ENCODE measurements around the gene C1orf94.

Gene C1orf94

DNA sequence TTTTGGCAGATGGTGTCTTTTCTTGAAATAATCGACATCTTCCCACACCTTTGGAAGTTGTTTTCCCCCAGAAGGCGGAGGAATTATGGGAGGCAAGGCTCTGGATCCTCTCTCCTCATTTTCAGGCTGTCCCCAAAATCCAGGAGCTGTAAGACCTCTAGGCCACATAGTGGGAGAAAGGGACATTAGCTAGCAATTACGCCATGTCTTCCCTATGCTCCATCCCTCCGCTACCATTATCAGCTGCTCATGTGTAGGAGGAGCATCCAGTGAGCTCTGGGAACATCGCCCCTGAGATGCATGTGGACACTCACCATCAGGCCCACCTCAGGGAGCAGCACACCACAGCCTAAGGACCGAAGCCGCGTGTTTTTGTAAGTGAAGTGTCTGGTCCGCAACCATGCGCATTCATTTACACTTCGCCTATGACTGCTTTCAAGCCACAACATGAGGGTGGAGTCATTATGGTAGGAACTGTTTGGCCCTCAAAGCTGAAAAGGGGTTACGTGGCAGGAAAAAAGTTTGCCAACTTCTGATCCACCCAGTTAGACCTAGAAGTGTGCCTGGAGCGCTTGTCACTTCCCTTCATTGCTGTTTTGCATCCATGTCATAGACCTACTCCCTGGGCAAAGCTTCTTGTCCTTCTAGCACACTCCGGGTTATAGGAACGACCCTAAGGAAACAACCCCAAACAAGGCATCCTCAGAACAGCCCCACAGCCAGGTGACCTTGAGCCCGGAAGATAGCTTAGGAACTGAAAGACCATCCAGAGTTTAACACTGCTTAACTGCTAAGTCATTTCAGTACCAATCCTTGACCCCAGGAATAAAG is 85.5 kb downstream of the C1orf94 start:
- DNase-seq, result no peak

GRCh38 chr1:34262921-34263320 is 86.2 kb downstream of the C1orf94 start:
- no peak for DNase-seq

DNA sequence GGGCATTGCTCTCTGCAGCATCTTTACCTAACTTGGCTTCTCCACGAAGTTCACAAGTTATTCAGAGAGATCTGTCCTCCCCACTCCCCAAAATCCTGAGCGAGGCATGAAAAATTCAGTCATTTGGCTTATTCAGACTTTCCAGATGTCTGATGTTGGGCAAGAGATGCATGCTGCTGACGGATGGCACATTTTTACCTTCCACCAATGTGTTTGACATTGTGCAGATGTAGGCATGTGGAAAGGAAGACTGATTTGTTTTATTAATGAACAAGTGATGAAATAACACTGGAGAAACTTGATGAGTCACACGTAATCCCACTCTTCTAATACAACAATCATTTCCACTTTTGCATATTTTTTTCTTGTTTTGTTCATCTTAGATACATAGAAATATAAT is 86.7 kb downstream of the C1orf94 start:
- DNase-seq, result no peak

- DNase-seq, result no peak
These were observed 88.7 kb downstream of the C1orf94 start for GRCh38 chr1:34265396-34265795.

GRCh38 chr1:34266127-34266951 is 89.6 kb downstream of the C1orf94 start:
- DNase-seq, result no peak

DNA sequence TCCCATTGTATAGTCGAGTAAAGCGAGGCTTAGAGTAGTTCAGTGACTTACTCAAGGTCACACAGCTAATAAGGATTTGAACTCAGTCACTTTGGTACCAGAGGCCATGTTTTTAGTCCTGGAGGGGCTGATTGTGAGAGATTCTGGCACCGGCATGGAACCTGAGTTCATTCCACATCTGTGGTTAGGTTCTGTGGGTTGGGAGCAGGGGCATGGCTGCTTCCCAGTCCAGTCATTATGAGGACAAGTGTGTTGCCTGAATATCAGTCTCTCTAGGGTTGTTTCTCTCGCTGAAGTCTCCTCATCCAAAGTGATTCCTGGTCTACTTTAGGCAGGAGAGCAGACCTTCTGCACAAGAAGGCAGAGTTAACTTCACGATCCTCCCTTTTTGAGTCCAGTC is 90.6 kb downstream of the C1orf94 start:
- DNase-seq, result no peak

DNA sequence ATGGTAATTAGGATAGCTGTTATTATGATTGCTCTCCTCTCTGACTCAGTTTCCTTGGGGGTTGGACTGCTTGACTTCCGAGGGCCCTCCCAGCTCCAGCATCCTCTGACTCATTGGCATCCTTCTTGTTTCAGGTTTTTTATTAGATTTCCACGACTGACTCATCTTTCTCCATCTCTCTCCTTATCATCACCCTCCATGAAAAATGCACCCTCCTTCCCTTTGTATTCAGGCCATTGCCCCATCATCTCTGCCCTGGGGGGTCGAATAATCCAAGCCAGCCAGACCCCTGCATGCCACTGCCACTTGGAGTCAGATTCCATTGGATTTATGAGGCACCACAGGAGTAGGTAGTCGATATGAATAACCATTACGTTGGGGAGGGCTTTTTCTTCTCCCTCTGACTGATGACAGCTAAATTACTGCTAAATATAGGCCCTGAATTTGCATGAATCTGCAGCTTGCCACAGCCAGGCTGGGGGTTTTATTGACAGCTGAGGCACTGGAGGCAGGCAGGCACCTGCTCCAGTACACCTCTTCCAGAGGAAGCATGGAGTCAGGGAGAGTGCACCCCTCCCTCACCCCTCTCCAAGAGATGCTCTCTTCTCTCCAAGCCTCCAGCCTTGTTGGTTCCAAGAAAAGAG is 91.7 kb downstream of the C1orf94 start:
- no peak for DNase-seq

Data from NCI-H1048 (cell line).